Measurements from ENCODE around the gene CIRBP.

DNA sequence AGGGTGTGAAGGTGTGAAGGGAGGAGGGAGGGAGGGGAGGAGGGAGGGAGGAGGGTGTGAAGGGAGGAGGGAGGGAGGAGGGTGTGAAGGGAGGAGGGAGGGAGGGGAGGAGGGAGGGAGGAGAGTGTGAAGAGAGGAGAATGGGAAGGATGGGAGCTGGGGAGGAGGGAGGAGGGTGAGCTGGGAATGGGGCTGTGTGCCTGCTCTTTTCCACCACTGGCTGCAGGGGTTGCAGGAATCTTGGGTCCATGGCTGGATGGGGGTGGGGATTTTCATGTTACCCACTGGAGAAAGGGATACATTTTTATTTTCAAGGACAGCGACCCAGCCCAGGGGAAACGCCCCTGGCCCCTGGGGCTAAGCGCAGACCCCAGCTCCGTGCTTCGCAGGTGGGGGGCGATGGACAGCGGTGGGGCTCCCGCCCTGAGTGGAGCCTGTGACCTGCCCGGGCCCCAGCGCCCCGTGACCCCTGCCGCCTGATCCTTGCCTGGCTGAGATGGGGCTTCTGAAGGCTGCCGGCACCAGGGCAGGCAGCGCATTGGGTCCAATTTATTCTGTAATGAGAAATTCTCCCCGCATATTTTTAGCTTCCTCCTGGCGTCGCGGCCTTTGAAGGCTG is 13.6 kb downstream of the CIRBP start:
- TF ChIP-seq GATA2 (IDR thresholded peaks at IDR 0.05; ENCODE audit: low read depth, low read length): no peak
- no peak for TF ChIP-seq GATA3 (IDR thresholded peaks at IDR 0.05; ENCODE audit: low read depth, low read length)

Data from SH-SY5Y (cell line).